LNCaP clone FGC (cell line): ENCODE data around the gene MTMR3.

Experiments
- DNase-seq: peaks from one replicate; pipeline ENCODE4 v3.0.0-alpha.2; 2011; ENCODE audit warnings: low read depth
- H3K4me3 ChIP-seq: 2 replicates; pipeline ENCODE4 v1.5.1; 2011; ENCODE audit warnings: mild to moderate bottlenecking, low read depth, low read length, control low read depth
- CTCF ChIP-seq: IDR thresholded peaks from 2 replicates; pipeline ENCODE4 v1.5.1; 2012; ENCODE audit warnings: mild to moderate bottlenecking; ENCODE audit not compliant: control insufficient read depth, insufficient read depth; ENCODE audit errors: extremely low read depth

Gene MTMR3

GRCh38 chr22:29839039-29839438 lies 43.9 kb upstream of the MTMR3 start:
- no peak overlapping the region for H3K4me3 ChIP-seq
- DNase-seq = no peak
- no peak for TF ChIP-seq CTCF

GRCh38 chr22:29840498-29840897 lies 42.5 kb upstream of the MTMR3 start:
- TF ChIP-seq CTCF = no peak
- DNase-seq = no peak
- no peak overlapping the region for H3K4me3 ChIP-seq

GRCh38 chr22:29842172-29842571 lies 40.8 kb upstream of the MTMR3 start:
- no peak overlapping the region for H3K4me3 ChIP-seq
- DNase-seq = no peak
- TF ChIP-seq CTCF = no peak

GRCh38 chr22:29842740-29843139 lies 40.2 kb upstream of the MTMR3 start:
- TF ChIP-seq CTCF = no peak
- no peak for DNase-seq
- H3K4me3 ChIP-seq = no peak overlapping the region

GRCh38 chr22:29846290-29846689 lies 36.7 kb upstream of the MTMR3 start:
- no peak for DNase-seq
- no peak overlapping the region for H3K4me3 ChIP-seq
- TF ChIP-seq CTCF = no peak

- no peak for DNase-seq
- H3K4me3 ChIP-seq = no peak overlapping the region
- TF ChIP-seq CTCF = no peak
These were observed 34.9 kb upstream of the MTMR3 start for GRCh38 chr22:29848111-29848510.

GRCh38 chr22:29854432-29854831 lies 28.5 kb upstream of the MTMR3 start:
- DNase-seq = no peak
- no peak for TF ChIP-seq CTCF
- no peak overlapping the region for H3K4me3 ChIP-seq
